ENCODE measurements around the gene HTR3B.

DNA sequence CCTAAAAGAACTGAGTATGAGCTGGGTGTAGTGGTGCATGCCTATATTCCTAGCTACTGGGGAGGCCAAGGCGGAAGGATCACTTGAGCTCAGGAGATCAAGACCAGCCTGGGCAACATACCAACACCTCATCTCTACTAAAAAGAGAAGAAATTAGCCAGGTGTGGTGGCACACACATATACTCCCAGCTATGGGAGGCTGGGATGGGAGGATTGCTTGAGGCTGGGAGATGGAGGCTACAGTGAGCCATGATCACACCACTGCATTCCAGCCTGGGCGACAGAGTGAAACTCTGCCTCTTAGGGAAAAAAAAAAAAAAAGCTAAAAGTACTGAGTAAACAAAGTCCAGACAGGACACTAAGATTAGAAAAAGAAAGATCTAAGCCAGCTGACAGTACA is 3.5 kb upstream of the HTR3B start:
- TF ChIP-seq, protein P1, sequence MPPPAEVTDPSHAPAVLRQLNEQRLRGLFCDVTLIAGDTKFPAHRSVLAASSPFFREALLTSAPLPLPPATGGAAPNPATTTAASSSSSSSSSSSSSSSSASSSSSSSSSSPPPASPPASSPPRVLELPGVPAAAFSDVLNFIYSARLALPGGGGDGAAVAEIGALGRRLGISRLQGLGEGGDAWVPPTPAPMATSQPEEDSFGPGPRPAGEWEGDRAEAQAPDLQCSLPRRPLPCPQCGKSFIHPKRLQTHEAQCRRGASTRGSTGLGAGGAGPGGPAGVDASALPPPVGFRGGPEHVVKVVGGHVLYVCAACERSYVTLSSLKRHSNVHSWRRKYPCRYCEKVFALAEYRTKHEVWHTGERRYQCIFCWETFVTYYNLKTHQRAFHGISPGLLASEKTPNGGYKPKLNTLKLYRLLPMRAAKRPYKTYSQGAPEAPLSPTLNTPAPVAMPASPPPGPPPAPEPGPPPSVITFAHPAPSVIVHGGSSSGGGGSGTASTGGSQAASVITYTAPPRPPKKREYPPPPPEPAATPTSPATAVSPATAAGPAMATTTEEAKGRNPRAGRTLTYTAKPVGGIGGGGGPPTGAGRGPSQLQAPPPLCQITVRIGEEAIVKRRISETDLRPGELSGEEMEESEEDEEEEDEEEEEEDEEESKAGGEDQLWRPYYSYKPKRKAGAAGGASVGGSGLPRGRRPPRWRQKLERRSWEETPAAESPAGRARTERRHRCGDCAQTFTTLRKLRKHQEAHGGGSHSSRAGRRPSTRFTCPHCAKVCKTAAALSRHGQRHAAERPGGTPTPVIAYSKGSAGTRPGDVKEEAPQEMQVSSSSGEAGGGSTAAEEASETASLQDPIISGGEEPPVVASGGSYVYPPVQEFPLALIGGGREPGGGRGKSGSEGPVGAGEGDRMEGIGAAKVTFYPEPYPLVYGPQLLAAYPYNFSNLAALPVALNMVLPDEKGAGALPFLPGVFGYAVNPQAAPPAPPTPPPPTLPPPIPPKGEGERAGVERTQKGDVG (CRISPR knock-in tag; IDR thresholded peaks at IDR 0.05), result no peak
- TF ChIP-seq POLR2A (IDR thresholded peaks at IDR 0.05; ENCODE audit: low read depth, low read length), result no peak

Measured in GM12878 (cell line).